ENCODE data around the gene NUDT8. TPM values are rescaled to one million over a fixed set of nuclear protein-coding genes. Genes with fewer than 3 reads are reported as not detected.
"Not testable (repeated sequence)": the region's sequence is repeated elsewhere in the genome, so short reads cannot be mapped to it uniquely, and the experiment has no call there.

The NUDT8 gene
- polyA plus RNA-seq, 5 donors, result 3.1 to 8.1 (median 3.4) TPM

DNA sequence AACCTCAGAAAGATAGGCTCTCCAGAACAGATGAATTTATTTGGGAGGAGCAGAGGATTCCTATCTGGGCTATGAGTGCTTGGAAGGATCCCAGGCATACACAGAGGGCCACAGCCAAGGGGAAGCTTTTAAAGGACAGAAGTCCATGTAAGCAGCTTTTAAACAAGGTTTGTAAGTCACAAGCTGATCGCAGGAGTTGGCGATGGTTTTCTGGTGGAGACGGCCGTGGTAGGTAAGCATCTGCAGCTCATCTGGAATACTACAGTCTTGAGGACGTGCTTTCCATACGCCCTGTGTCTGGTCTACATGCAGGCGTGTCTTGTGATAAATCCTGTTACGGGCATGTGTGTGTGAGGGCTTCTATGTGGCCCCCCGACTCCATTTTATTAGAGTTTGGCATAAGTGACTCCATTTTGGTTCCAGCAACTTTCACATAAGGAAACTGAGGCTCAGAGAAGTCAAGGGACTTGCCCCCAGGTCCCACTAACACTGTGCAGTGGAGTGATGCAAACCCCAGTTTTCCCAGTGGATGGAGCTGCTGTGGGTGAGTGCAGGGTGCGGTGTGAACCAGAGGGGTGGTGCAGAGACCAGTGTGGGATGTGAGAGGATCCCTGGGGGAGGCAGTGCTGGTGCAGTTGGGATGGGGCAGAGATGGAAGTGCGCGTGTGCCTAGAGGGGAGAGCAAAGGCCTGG lies 32.6 kb upstream of the NUDT8 start:
- DNase-seq, result no peak

DNA sequence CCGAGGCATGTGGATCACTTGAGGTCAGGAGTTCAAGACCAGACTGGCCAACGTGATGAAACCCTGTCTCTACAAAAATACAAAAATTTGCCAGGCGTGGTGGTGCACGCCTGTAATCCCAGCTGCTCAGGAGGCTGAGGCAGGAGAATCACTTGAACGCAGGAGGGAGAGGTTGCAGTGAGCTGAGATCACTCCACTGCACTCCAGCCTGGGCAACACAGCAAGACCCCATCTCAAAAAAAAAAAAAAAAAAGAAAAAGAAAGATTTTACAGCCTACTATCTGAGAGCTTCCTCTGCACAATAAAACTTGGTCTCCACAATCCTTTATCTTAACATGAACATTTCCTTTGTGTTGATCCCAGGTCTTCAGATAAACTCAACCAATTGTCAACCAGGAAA lies 31.0 kb upstream of the NUDT8 start:
- not testable (repeated sequence) for DNase-seq

DNA sequence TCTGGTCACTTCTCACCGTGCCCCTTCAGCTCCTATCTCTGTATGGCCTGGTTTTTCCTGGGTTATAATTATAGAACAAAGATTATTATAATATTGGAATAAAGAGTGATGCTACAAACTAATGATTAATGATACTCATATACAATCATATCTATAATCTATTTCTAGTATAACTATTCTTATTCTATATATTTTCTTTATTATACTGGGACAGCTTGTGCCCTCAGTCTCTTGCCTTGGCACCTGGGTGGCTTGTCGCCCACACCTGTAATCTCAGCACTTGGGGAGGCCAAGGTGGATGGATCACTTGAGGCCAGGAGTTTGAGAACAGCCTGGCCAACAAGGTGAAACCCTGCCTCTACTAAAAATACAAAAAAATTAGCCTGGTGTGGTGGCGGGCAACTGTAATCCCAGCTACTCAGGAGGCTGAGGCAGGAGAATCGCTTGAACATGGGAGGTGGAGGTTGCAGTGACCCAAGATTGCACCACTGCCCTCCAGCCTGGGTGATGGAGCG lies 30.0 kb upstream of the NUDT8 start:
- not testable (repeated sequence) for DNase-seq

DNA sequence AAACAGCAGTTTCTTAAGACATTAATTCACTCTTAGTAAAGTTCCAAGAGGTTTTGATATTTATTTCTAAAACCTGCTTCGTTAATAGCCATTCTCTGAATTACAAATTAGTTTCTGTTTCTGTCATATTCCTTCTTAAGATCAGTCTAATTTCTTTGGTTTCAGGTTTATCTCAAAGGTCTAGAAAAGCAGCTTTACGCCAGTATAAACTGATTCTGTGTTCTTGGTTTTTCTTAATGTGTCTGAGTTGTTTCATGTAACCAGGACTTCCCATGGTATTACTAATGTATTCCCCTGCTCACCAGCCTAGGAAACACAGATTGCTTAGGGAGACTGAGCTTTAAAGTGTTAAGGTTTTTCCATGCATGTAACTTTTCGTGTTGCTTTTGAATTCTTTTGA lies 27.6 kb upstream of the NUDT8 start:
- DNase-seq, result no peak

DNA sequence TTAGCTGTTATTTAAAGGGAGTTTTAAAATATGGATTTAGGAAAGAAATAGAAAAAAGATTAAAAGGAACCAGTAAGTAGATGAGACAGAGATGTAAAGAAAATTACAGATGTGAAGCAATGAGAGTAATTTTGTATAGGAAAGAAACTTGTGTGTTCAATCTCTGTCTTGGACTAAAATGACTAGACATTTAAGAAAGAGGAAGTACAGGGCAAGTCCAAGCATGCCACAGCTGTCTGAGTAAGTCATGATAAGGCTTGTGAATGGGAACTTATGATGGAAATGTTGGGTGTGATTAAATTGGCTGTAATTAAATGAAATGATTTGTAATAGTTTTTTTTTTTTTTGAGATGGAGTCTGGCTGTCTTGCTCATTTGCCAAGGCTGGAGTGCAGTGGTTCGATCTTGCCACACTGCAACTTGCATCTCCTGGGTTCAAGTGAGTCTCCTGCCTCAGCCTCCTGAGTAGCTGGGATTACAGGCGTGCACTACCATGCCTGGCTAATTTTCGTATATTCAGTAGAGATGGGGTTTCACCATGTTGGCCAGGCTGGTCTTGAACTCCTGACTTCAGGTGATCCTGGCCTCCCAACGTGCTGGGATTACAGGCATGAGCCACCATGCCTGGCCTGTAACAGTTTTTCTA lies 26.7 kb upstream of the NUDT8 start:
- DNase-seq, result no peak

DNA sequence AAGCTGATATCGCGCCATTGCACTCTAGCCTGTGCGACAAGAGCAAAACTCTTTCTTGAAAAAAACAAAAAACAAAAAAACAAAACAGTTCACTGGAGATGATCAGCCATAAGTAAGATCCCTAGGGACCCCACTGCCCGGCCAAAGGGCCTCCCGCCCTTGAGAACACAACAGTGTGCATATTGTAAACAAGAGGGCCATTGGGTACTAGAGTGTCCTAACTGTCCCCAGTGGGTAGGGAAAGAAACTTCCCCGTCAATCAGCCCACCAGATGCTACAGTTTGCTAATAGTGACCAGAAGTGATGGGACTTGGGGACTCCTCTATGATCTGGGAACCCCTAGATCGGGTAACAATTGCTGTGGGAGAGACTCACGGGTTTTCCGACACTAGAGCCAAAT lies 24.5 kb upstream of the NUDT8 start:
- DNase-seq, result no peak

DNA sequence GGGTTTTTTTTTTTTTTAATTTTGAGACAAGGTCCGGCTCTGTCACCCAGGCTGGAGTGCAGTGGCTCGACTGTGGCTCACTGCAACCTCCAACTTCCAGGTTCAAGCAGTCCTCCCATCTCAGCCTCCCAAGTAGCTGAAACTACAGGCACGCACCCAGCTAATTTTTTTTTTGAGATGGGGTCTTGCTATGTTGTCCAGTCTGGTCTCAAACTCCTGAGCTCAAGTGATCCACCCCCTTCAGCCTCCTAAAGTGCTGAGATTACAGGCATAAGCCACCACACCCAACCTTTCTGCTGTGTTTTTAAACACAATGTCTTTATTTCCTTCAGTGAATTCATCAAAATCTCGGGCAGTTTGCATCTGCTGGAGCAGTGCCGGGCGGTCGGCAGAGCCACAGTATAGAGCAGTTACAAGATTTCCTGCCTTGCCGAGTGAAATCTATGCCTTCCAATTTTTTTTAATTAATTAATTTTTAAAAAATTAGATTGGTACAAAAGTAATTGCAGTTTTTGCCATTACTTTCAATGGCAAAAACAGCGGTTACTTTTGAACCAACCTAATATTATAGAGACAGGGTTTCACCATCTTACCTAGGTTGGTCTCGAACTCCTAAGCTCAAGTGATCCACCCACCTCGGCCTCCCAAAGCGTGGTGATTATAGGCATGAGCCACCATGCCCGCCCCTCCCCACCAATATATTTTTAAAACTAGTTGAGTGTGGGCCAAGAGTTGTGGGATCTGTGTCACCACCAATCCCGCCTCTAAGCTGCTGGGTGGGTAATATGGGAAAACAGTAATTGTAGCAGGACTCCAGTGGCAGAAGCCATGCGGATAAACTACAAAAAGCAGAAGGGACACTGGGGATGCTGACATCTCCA lies 23.5 kb upstream of the NUDT8 start:
- no peak for DNase-seq

DNA sequence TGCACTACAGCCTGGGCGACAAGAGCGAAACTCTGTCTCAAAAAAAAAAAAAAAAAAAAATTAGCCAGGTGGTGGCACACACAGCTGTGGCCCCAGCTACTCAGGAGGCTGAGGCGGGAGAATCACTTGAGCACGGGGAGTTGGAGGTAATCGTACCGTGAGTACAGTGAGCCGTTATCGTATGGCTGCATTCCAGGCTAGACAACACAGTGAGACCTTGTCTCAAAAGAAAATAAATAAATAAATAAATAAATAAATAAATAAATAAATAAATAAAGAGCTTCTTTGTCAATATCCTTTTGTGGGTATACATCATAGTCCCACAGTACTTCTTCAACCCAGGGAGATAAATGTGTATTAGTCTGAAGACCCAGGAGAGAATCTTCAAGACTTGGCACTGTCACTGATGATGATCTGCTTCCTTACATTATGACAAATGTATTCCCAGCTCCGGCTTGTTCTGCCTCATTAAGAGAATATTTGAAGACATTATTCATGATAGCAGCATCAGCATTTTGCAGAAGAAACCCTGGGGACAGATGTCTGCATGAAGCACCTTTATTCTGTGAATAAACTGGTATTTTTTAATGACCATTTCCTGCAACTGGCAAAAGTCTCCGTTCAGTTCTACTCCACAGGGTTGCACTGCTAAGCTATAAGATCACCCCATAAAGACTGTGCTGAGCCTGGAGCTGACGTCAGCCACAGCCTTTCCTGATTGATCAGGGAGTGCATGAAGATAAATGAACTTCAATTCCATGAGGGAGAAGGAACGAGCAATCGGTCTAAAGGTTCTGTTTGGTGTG lies 22.4 kb upstream of the NUDT8 start:
- no peak for DNase-seq

DNA sequence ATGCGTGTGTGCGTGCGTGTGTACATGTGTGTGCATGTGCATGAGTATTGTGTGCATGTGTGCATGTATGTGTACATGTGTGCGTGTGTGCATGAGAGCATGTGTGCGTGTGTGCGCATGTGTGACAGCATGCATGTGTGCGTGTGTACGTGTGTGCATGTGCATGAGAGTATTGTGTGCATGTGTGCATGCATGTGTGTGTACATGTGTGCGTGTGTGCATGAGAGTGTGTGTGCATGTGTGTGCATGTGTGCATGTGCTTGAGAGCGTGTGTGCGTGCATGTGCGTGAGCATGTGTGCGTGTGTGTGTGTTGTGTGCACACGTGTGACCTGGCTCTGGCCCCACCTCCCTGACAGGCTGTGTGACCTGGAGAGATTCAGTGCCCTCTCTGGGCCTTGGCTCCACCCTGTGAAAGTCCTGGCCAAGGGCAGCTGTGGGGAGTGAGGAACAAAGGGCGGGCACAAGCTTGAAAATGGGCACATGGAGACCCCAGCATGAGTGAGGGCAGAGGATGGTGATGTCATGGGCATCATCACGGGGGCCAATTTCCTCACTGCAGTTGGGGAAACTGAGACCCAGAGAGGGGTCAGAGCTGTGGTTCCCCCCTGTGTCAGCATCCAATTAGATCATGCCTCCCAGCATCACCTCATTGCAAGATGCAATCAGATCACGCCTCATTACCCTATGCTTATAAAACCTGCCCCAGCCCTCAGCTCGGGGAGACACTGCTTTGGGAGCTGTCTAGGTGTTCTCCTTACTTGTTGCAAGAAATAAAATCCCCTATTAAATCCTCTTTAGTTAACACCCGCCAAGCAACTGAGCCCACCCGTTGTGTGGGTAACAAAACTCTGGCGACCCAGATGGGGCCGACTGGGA lies 20.1 kb upstream of the NUDT8 start:
- DNase-seq, result no peak

DNA sequence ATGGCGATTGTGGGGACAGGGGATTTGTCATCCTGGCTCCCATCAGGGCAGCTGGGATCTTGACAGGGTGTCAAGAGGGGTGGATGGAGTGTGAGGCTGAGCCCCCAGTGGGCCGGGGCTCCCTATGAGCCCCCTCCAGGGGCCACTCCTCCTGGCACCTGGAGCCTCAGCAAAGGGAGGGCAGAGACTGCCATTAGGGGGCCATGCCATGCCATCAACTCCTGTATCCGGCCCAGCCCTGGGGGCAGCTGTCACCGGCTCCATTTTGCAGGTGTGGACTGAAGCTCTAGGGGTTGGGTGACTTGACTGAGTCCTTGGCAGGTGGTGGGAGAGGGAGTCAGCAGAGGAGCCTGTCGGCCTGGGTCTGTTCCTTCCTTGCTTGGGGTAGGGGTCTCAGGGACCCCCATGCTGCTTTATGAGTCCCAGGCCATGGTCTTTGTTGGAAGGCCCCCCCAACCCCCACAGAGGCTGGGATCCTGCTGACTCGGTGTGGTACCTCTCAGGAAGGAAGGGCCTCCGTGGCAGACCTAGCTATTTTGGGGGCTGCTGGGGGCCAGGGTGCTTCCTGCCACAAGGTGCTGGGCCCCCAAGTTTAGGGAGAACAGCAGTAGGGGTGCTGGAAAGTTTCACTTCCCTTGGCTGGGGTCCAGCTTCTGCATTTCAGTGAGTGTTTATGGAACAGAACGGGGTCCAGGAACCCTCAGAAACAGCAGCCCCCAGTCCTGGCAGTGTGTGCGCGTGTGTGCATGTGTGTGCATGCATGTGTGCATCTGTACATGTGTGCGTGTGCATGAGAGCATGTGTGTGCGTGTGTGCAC lies 19.3 kb upstream of the NUDT8 start:
- no peak for DNase-seq

DNA sequence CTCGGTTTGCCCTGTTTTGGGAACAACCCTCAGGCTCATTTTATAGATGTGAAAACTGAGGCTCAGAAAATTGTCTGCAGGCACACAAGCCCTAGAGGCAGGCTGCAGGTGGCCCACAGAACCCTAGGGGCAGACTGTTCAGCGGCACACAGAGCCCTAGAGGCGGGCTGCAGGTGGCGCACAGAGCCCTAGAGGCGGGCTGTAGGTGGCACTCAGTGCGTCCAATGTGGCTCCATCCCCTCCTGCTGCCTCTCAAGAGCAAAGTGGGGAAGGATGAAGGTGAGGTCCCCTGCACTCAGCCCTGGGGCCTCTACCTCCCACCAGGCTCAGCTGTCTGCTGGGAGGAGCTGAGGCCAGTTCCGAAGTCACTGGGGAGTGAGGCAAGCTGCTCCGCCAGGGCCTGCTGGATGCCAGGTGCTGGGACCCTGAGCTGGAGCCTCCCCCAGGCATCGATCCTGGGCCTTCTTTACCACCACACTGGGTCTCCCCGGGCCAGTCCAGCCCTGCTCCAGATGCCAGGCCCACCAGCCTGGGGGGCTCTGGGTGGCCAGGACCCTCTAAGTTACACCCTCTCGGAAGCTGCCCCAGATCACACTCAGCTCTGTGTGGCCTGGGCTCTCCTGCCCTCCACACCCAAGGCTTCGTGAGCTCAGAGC lies 18.5 kb upstream of the NUDT8 start:
- no peak for DNase-seq

DNA sequence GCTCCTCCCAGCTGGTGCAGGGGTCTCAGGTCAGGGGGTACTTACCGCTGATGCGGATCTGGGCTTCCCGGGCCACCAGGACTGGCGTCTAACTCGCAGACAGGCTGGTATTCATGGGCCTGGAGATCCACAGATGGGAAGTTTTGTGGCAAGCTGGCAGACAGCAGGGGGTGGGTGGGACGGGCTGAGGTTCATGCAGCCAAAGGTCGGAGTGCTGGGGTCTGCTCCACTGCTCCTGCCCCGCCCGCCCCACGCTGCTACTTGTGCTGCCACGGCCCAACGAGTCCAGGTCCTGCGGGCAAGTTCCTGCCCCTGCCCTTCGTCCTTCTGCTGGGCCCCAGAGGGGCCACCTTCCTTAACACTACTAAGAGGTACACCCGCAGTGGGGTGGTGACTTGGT lies 17.7 kb upstream of the NUDT8 start:
- no peak for DNase-seq

DNA sequence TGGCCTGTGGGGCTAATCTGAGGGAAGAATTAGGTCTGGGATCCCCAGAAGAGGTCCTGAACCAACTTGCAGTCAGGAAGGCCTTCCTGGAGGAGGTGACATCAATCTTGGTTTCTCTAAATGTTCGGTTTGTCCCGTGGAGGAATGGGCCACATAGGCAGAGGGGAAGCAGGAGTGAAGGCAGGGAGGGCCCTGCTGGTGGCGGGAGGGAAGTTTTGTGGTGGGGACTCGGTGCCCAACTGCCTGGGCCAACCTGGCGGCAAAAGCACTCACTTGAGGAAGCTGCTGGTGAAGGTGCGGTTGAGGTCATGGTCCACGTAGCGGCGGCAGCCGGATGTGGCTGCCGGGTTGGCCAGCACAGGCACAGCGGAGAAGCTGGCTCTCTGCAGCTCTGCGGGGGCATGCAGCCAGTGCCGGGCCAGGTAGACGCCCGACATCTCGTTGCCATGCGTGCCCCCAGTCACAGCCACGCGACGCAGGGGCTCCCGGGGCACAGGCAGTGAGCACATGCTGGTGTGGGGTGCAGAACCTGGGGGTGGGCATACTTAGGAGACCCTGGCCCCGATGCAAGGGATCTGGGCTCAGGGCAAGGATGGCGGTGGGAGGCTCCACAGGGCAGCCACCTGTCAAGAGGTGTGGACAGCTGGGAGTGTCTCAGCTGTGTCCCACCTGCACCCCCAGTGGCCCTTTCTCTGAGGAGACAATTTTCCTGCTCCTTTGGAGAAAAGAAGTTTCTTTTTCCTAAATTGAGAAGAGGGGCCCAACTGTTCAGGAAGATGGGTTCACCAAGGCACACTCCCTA lies 17.0 kb upstream of the NUDT8 start:
- DNase-seq, result no peak

DNA sequence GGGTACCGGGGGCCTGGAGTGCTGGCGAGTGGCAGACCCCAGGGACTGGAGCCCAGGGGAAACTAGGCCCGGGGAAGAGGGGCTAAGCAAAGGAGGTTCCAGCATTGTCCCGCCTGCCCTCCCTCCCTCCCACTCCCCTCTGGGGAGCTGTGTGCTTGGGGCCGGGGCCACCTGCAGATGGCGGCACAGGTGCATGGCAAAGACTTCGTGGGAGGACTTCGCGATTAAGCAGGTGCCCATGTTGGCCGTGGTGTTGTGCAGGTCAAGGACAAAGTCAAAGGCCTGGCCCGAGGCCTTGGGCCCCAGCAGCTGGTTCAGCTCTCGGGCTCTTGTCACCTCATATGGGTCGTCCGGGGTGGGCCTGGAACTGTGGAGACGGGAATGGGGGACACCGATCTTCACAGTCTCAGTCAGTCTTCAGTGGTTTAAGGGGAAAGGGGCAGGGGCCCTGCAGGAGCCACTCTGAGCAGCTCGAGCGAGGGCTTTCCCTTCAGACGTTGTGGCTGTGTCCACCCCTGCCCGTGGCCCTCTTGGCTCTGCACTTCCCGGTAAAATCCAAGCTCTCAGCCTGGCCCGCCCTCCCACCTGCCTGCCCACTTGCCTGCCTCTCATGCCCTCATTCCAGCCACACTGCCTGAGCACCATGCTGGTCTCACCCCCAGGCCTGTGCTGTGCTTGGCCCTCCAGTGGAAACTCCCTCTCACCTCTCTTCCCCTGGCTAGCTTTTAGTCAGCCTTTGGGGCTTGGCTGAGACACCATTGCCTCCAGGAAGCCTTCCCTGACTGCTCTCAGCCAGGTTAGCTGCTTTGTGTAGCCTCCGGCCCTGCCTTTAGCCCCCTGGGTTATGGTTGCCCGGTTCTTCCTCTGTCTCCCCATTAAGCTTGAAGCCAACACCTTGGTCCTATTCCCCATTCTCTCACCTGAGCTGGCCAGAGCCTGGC lies 16.1 kb upstream of the NUDT8 start:
- no peak for DNase-seq

DNA sequence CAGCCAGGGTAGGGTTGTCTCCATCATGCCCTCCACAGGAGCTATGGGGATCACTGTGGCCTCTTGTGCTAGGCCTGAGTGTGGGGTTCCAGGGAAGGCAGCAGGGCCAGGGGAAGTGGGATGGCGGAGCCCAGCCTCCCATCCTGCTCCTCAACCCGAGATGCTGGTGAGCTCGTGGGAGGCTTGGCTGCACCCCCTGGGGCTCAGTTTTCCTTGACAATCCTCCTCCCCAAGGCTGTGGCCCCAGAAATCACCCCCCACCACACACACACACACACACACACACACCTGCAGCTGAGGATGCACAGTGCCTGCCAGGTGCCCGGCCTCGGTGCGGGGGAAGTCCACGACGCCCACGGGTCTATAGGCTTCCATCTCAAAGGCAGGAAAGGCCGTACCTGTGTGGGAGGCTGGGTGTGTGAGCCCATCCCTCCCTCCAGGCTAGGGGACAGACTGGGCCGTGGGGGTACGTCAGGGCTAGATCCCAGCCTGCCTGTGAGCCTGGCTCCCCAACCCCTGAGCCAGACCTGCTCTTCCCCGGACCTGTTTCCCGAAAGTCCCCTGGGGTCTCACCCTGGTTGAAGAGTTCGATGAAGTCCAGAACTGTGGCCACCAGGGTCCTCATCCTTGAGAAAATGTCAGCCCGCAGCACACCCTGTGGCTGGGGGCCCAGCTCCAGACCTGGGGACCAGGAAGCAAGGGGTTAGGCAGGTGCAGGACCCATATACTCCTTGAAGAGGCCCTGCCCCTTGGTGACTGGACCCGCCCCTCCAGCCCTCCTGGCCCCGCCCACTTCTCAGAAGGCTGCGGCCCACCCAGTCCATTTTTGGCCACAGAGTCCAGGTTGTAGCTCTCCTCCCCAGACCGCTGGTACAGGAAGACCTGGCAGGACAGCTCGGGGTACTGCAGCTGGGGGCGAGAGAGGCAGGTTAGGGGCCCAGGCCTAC lies 15.0 kb upstream of the NUDT8 start:
- DNase-seq, result no peak

DNA sequence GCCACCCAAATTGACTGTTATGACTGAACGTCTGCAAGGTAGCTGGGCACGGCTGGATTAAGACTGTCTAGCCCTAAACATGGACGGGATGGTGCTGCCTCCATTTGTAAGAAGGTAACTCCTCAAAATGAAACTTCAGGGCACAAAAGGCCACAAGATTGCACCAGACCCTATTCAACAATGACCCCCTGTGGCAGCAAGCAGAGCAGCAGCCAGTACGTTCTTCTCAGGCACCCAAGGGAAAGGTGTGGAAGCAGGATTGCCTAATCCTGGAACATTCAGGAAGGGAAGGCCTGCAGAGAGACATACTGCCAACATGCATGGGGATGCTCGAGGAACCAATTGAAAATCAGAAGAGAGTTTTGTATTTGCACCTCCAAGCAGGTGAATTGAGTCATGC lies 14.3 kb upstream of the NUDT8 start:
- DNase-seq, result no peak

Data from right lung (tissue), 5 donors.